ENCODE measurements around the gene ASPRV1. TPM values are rescaled to one million over a fixed set of nuclear protein-coding genes. Genes with fewer than 3 reads are reported as not detected.

The ASPRV1 gene
- total and polyA plus RNA-seq, 10 of the 15 experiments (the other 5 are each of a cell fraction or from before 2014, with no cell fraction given): 0.11 to 1.1 (median 0.33) TPM

GRCh38 chr2:69988086-69988635 is 26.7 kb upstream of the ASPRV1 start:
- Histone ChIP-seq H3K27ac (ENCODE audit: control insufficient read depth, insufficient read depth) (no peak overlapping the region), H2AFZ (ENCODE audit: control insufficient read depth, low read depth, low read length) (no peak overlapping the region), H4K20me1 (ENCODE audit: control insufficient read depth, insufficient read depth) (no peaks in the 10 kb centered on the region), H3K4me1 (ENCODE audit: control insufficient read depth, insufficient read depth, low read length) (no peaks in the 10 kb centered on the region), H3K9ac (ENCODE audit: control insufficient read depth, insufficient read depth, low read length) (no peak overlapping the region), H3K36me3 (ENCODE audit: control insufficient read depth in 2 of 2, insufficient read depth in 2 of 2, low read length in 1 of 2) (no peaks in the 10 kb centered on the region; a peak in 1 of 4 replicates), H3K4me3 (no peak overlapping the region), H3K27me3 (replicated peaks in 1 of 2; ENCODE audit: control insufficient read depth in 2 of 2, insufficient read depth in 2 of 2, low read length in 1 of 2) (no peaks in the 10 kb centered on the region), H3K79me2 (ENCODE audit: control insufficient read depth, insufficient read depth, low read length) (no peaks in the 10 kb centered on the region), H3K4me2 (ENCODE audit: control insufficient read depth, insufficient read depth) (no peak overlapping the region), H3K9me3 (replicated peaks; ENCODE audit: control insufficient read depth, insufficient read depth, low read length) (no peaks in the 10 kb centered on the region)
- ATAC-seq (no peak), DNase-seq (ENCODE audit: low read depth, low spot score) (no peak), FAIRE-seq (no peak)
- WGBS (ENCODE audit: insufficient coverage, insufficient replicate concordance, low lambda C conversion rate, missing lambda C conversion rate): 97% methylated on average over 5 of the region's 5 CpGs
- no TSS peak for BruUV-seq (replicated peaks)
- RAD21 ChIA-PET (ENCODE audit: unreplicated experiment): no interaction called here
- intact Hi-C loops (cut with micrococcal nuclease; ENCODE audit: unreplicated experiment): no loop called here
- in situ Hi-C loops (cut with MboI): no loop called here
- CTCF ChIA-PET: interaction anchor here (0.6 kb wide), 1 partner anchor 754 kb away, joined by 3 read pairs; no protein-coding TSS in a partner anchor
- TF ChIP-seq IRF5 (IDR thresholded peaks at IDR 0.05; ENCODE audit: borderline replicate concordance) (no peak), CHD1 (IDR thresholded peaks at IDR 0.05; ENCODE audit: low read depth, low read length) (no peak), MYC (IDR thresholded peaks at IDR 0.05; ENCODE audit: insufficient read depth, insufficient read length, insufficient replicate concordance, low read length, severe bottlenecking) (no peak), SPI1 (IDR thresholded peaks at IDR 0.05; ENCODE audit: borderline replicate concordance, insufficient read depth, low read depth, low read length) (no peak), PAX8 (IDR thresholded peaks at IDR 0.05) (no peak), JUNB (IDR thresholded peaks at IDR 0.05) (no peak), CUX1 (IDR thresholded peaks at IDR 0.05; ENCODE audit: insufficient replicate concordance, low read depth, low read length) (no peak), STAT3 (IDR thresholded peaks at IDR 0.05; ENCODE audit: low read depth, low read length) (no peak), NFYB (IDR thresholded peaks at IDR 0.05; ENCODE audit: insufficient read depth, low read depth, low read length) (no peak), SREBF1 (IDR thresholded peaks at IDR 0.05; ENCODE audit: low read length) (no peak), MEF2A (IDR thresholded peaks at IDR 0.05; ENCODE audit: insufficient read depth, low read depth, low read length) (no peak), EED (IDR thresholded peaks at IDR 0.05; ENCODE audit: low read depth) (no peak), POU2F2 (IDR thresholded peaks at IDR 0.05; ENCODE audit: borderline replicate concordance, low read depth, low read length) (no peak)
- SMC1A ChIA-PET (ENCODE audit: uncharacterized antibody, unreplicated experiment): interaction anchor here (1.0 kb wide), 1 partner anchor 146 kb away, joined by 3 read pairs; no protein-coding TSS in a partner anchor
- POLR2A ChIA-PET: interaction anchor here (0.7 kb wide), 1 partner anchor 10 kb away, joined by 3 read pairs; no protein-coding TSS in a partner anchor
